GM12878 (cell line): ENCODE measurements around the gene PARN. TPM values are rescaled to one million over a fixed set of nuclear protein-coding genes. Genes with fewer than 3 reads are reported as not detected.

Experiments
- ATF3 ChIP-seq: IDR thresholded peaks from 2 replicates; pipeline ENCODE4 v1.6.1; 2011; ENCODE audit warnings: low read depth, mild to moderate bottlenecking, low read length, moderate library complexity, borderline replicate concordance; ENCODE audit errors: extremely low read depth
- BCLAF1 ChIP-seq: fragments of 450-650 bp; IDR thresholded peaks from 2 replicates; pipeline ENCODE4 v1.6.1; 2017; ENCODE audit warnings: antibody characterized with exemption, mild to moderate bottlenecking, moderate library complexity
- BHLHE40 ChIP-seq, 2 experiments: fragments of 450-650 bp in 1 of 2; IDR thresholded peaks; 2 replicates each; pipeline ENCODE4 v1.6.1; 2011 to 2017; ENCODE audit warnings: low read depth in 2 of 2, borderline replicate concordance in 1 of 2, improper control_type of control experiment in 1 of 2, low read length in 1 of 2, mild to moderate bottlenecking in 1 of 2
- CEBPB ChIP-seq, 2 experiments: fragments of 150-350 bp in 1 of 2; IDR thresholded peaks; 2 replicates each; pipeline ENCODE4 v1.6.1; 2012 to 2014; ENCODE audit warnings: low read depth in 2 of 2, low read length in 2 of 2, borderline replicate concordance in 1 of 2, inconsistent platforms in 1 of 2
- E2F8 ChIP-seq: fragments of 450-650 bp; IDR thresholded peaks from 2 replicates; pipeline ENCODE4 v1.6.1; 2018; ENCODE audit warnings: mild to moderate bottlenecking, low read depth, moderate library complexity; ENCODE audit not compliant: partially characterized antibody
- EGR1 ChIP-seq, 2 experiments: IDR thresholded peaks; 1 replicate in 1 of 2; 2 replicates in 1 of 2; pipeline ENCODE4 v1.6.1; 2011 to 2012; ENCODE audit warnings: low read depth in 2 of 2, low read length in 2 of 2, borderline replicate concordance in 1 of 2, mild to moderate bottlenecking in 1 of 2, moderate library complexity in 1 of 2
- ESRRA ChIP-seq: IDR thresholded peaks from 2 replicates; pipeline ENCODE4 v1.6.1; 2012; ENCODE audit warnings: mild to moderate bottlenecking, low read length, improper control_type of control experiment
- ETV6 ChIP-seq, 2 experiments: fragments of 450-650 bp in 1 of 2; IDR thresholded peaks in 1 of 2; conservative IDR thresholded peaks in 1 of 2; 2 replicates each; pipeline ENCODE4 v1.6.1; 2014; ENCODE audit warnings: antibody characterized with exemption in 1 of 2, borderline replicate concordance in 1 of 2, low read depth in 1 of 2, mild to moderate bottlenecking in 1 of 2, moderate library complexity in 1 of 2
- KDM1A ChIP-seq: fragments of 200-600 bp; sonication (generic); IDR thresholded peaks from 2 replicates; pipeline ENCODE4 v1.6.1; 2016; ENCODE audit warnings: borderline replicate concordance
- LARP7 ChIP-seq: fragments of 450-650 bp; IDR thresholded peaks from 2 replicates; pipeline ENCODE4 v1.6.1; 2017; ENCODE audit warnings: mild to moderate bottlenecking
- NFYA ChIP-seq: IDR thresholded peaks from 2 replicates; pipeline ENCODE4 v1.6.1; 2011; ENCODE audit warnings: low read depth, mild to moderate bottlenecking, low read length, improper control_type of control experiment, borderline replicate concordance
- NR2F1 ChIP-seq: fragments of 450-650 bp; conservative IDR thresholded peaks from 2 replicates; pipeline ENCODE4 v1.6.1; 2017; ENCODE audit warnings: mild to moderate bottlenecking
- POLR2AphosphoS2 ChIP-seq: IDR thresholded peaks from 2 replicates; pipeline ENCODE4 v1.6.1; 2011; ENCODE audit warnings: low read depth, mild to moderate bottlenecking, low read length, improper control_type of control experiment, moderate library complexity
- RELA ChIP-seq: fragments of 450-650 bp; IDR thresholded peaks from 2 replicates; pipeline ENCODE4 v1.8.0; 2014; ENCODE audit warnings: borderline replicate concordance; ENCODE audit not compliant: partially characterized antibody
- TAF1 ChIP-seq: IDR thresholded peaks from 2 replicates; pipeline ENCODE4 v1.6.1; 2011; ENCODE audit warnings: mild to moderate bottlenecking, low read depth, low read length, borderline replicate concordance
- TBL1XR1 ChIP-seq: IDR thresholded peaks from 2 replicates; pipeline ENCODE4 v1.6.1; 2012; ENCODE audit warnings: low read depth, low read length, improper control_type of control experiment
- ZBED1 ChIP-seq: IDR thresholded peaks from 2 replicates; pipeline ENCODE4 v1.6.1; 2016; ENCODE audit warnings: borderline replicate concordance
- ZNF384 ChIP-seq: IDR thresholded peaks from 2 replicates; pipeline ENCODE4 v1.6.1; 2012; ENCODE audit warnings: low read depth, mild to moderate bottlenecking, low read length, improper control_type of control experiment, borderline replicate concordance
- ZSCAN29 ChIP-seq: fragments of 450-650 bp; IDR thresholded peaks from 2 replicates; pipeline ENCODE4 v1.6.1; 2017; ENCODE audit warnings: mild to moderate bottlenecking, moderate library complexity
- ZZZ3 ChIP-seq: IDR thresholded peaks from 2 replicates; pipeline ENCODE4 v1.6.1; 2011; ENCODE audit warnings: low read depth; ENCODE audit not compliant: control insufficient read depth, insufficient read length
- polyA plus RNA-seq, 11 experiments: library from polyadenylated mRNA; depleted of rRNA in 4 of 11; unstranded in 6 of 11; stranded (reverse) in 5 of 11; fragments of >200 nt; fragmentation: Nextera tagmentation in 4 of 11; fragmentation: Illumina TruSeq in 1 of 11; extraction: Ambion mirVana in 4 of 11; extraction: Trizol in 1 of 11; gene quantifications; 1 replicate in 1 of 11; 2 replicates in 10 of 11; pipeline versions ENCODE4 v1.2.1 to v1.2.3, GENCODE V29; 2011 to 2016; ENCODE audit warnings: inconsistent platforms in 2 of 11, missing spikeins in 2 of 11, low read depth in 1 of 11
- total RNA-seq, 4 experiments: library from RNA; depleted of rRNA in 3 of 4; stranded (reverse); fragments of >200 nt in 3 of 4; fragmentation: Illumina TruSeq in 1 of 4; extraction: Trizol in 1 of 4; gene quantifications; 2 replicates each; pipeline versions ENCODE4 v1.2.1 to v1.2.3, GENCODE V29; 2013 to 2021

PARN gene
- total and polyA plus RNA-seq, 10 of the 15 experiments (the other 5 are each of a cell fraction or from before 2014, with no cell fraction given) = 15.6 to 77.3 (median 47.7) TPM

GRCh38 chr16:14629919-14630619, at the start of gene PARN (continued):
- TF ChIP-seq E2F8 = no peak
- no peak for TF ChIP-seq ESRRA
- TF ChIP-seq TBL1XR1 = no peak
- TF ChIP-seq TAF1 = peak; percentile 75; the same call in 1 of the 2 replicates
- TF ChIP-seq NFYA = no peak
- no peak for TF ChIP-seq KDM1A
- no peak for TF ChIP-seq ZSCAN29
- no peak for TF ChIP-seq ETV6 (conservative IDR thresholded peaks at IDR 0.05 in 1 of 2, IDR thresholded peaks at IDR 0.05 in 1 of 2; ENCODE audit: borderline replicate concordance in 1 of 2, low read depth in 1 of 2)
- peak; percentile 12 to 52; a peak in 2 of 3 replicates for TF ChIP-seq EGR1 (IDR thresholded peaks at IDR 0.05; ENCODE audit: borderline replicate concordance in 1 of 2, low read depth in 2 of 2, low read length in 2 of 2)
- TF ChIP-seq CEBPB (IDR thresholded peaks at IDR 0.05; ENCODE audit: borderline replicate concordance in 1 of 2, low read depth in 2 of 2, low read length in 2 of 2) = no peak
- peak in 1 of 2 experiments; percentile 65; a peak in 1 of 4 replicates for TF ChIP-seq BHLHE40 (IDR thresholded peaks at IDR 0.05; ENCODE audit: borderline replicate concordance in 1 of 2, low read depth in 2 of 2, low read length in 1 of 2)
- no peak for TF ChIP-seq ZZZ3
- TF ChIP-seq RELA = no peak
- TF ChIP-seq NR2F1 = 0 out of 2 replicates have a peak, but pooled peaks have one; percentile 13
- TF ChIP-seq BCLAF1 = no peak
- TF ChIP-seq POLR2AphosphoS2 = peak; percentile 53; the same call in 1 of the 2 replicates
- TF ChIP-seq ATF3 = no peak
- peak; percentile 61; the same call in 1 of the 2 replicates for TF ChIP-seq LARP7
- TF ChIP-seq ZNF384 = peak; percentile 71; the same call in 1 of the 2 replicates
- peak; percentile 98; the same call in 1 of the 2 replicates for TF ChIP-seq ZBED1
